Skeletal muscle cell (primary cell): ENCODE data around the gene ATP5F1D.

Experiments used
- DNase-seq: peaks from one replicate; pipeline ENCODE4 v3.0.0-alpha.2; 2010; ENCODE audit warnings: low read depth
- H3K4me3 ChIP-seq: 2 replicates; pipeline ENCODE4 v1.5.1; 2011; ENCODE audit warnings: low read depth, mild to moderate bottlenecking, control low read depth, low read length, moderate library complexity

The ATP5F1D gene

GRCh38 chr19:1254081-1254527 is 12.6 kb downstream of the ATP5F1D start:
- DNase-seq: no peak
- no peak overlapping the region for H3K4me3 ChIP-seq

GRCh38 chr19:1254530-1255185 is 13.1 kb downstream of the ATP5F1D start:
- no peak for DNase-seq
- no peak overlapping the region for H3K4me3 ChIP-seq

GRCh38 chr19:1255186-1256161 is 13.9 kb downstream of the ATP5F1D start:
- no peak overlapping the region for H3K4me3 ChIP-seq
- DNase-seq: no peak

- no peak overlapping the region for H3K4me3 ChIP-seq
- DNase-seq: no peak
Observed at GRCh38 chr19:1256646-1257474, 15.3 kb downstream of the ATP5F1D start.

DNA sequence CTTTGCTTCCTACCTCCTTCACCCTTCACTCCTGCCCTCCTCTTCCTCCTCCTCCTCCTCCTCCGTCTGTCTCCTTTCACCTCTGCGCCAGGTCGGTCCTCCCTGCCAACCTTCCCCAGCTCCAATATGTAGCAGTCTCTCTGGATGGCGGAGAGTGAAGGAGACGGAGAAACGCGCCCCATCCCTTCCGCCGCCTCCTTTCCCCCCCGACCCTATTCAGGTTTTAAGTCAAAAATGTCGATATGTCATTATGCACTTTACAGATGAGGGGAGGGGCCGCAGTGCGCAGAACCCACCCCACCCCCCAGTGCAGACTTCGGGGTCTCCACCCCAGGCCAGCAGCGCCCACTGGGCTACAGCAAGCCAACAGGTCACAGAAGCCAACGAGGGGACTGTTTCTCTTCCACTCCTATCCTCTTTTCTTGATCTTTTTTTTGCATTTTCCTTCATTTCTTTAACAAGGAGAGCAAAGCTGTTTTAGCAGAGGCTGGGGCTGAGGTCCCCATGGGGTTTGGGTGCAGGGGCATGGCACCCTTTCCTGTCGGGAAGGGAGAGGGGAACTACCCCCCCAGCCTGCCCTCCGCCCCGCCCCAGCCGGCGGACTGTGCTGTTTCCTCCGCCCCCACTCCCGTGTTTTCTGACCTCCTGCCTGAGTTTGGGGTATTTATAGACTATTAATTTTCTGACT is 16.1 kb downstream of the ATP5F1D start:
- DNase-seq: no peak
- no peak overlapping the region for H3K4me3 ChIP-seq

DNA sequence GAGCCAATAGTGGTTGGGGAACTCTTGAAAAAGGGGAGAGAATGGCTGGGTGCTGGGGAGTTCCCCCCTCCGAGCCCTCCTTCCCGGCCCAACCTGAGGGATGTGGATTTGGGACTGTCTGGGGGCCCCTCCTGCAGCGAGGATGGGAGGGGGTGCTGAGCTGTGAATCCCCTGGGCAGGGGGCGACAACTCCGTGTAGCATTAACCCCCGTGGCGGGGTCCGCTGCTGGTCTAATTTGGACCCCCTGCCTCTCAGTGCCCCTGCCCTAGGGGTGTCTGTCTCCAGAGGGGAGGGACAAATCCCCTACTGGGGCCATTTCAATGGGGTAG is 16.6 kb downstream of the ATP5F1D start:
- H3K4me3 ChIP-seq: no peak overlapping the region

GRCh38 chr19:1258707-1259205 is 17.2 kb downstream of the ATP5F1D start:
- DNase-seq: no peak
- no peak overlapping the region for H3K4me3 ChIP-seq

More for the DNA sequence above, 16.6 kb downstream of the ATP5F1D start:
- DNase-seq: no peak

DNA sequence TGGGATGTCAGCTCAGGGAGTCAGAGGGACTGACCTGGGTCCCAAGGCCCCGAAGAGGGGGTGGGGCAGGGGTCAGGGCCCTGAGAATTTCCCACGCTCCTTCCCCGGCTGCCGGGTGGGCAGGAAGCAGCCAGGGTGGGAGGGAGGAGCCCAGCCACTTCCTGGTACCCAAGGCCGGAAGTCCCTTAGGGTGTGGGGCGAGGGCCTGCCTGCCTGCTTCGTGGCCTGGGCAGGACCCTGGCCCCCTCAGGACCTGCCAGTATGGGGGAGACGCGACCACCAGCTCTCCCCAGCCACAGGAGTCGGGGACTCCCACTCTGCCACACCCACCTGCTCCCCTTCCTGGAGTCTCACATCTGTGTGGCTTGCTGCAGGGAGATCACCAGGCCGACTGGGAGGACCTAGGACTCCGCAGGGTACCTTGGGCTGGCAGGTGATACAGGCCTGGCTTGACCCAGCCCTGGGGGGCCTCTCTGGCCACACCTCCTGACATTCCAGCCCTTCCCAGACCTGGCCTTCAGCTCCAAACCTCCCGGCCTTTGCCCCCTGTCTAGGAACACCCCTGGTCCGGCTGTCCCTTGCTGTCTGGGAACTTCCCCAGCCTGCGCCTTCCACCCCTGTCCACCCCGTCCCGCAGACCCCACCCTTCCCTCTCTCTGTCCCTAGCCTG is 17.8 kb downstream of the ATP5F1D start:
- no peak overlapping the region for H3K4me3 ChIP-seq
- DNase-seq: no peak

DNA sequence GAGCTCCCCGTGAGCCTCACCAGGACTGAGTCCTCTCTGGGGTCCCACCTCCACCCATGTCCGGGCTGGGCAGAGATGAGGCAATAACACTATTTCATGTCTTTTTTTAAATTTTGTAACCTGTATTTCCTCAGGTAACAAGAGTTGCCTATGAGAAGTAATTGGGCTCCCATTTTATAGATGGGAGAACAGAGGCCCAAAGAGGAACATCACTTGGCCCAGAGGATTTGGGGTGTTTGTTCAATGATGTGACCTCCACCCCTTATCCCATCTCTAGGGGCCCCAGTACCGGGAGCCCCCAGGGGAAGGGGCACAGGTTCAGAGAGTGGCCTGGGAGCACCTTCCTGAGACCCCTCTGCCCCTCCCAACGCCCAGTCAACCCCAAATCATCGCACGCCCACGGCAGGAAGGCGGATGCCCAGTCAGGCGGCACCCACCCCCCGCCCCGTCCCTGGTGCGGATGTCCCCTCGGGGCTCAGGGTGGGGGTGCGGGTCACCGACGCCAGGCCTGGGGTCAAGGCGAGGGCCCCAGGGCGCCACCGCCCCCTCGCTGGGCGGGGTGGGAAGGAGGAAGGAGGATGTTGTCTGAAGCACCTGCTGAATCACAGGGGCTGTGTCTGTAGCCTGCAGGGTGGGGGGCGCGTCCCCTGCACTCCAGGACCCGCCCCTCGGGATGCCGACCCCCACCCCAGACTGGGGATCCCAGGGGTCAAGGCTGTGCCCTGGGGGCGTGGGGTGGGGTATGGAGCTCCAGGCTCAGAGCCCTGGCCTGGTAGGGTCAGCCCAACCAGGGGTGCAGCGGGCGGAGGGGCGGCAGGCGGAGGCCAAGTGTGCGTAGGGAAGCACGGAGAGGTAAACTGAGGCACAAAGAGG is 18.6 kb downstream of the ATP5F1D start:
- no peak for DNase-seq
- H3K4me3 ChIP-seq: peak overlapping the region; percentile 27

DNA sequence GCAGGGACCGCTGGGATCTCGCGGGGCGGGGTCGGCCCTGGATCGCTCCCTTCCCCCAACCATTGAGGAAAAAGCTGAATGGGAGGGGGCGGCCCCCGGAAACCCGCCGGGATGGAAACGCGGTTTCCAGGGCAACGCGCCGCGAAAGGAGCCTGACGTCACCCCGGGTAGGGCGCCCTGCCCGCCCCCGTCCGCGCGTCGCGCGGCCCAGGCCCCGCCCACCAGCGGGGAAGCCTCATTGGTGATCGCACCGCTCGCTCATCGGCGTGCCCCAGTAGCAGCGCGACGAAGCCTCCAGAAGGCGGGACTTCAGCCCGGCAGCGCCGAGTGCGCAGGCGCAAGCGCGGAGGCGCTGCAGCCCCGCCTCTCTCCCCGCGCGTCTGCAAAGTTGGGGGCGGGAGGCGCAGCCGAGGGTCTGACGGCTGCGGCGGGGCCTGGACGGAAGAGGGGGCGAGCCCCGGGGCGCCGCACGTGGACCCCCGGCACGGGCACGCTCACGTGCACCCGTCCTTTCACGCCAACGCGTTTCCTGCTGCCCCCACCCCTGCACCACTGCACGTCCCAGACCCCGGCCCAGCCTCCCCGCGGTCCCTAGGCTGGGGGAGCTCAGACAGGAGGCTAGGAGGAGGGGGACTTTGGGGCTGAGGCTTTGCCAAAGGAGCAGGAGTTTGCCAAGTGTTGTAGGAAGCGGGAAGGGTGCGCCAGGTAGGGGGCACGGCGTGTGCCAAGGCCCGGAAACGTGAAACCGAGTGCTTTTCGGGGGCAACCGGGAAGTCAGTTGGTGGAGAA is 19.4 kb downstream of the ATP5F1D start:
- DNase-seq: peak; percentile 84

GRCh38 chr19:1261538-1261797 is 19.9 kb downstream of the ATP5F1D start:
- H3K4me3 ChIP-seq: peak overlapping the region; percentile 69
- no peak for DNase-seq

More for the DNA sequence above, 19.4 kb downstream of the ATP5F1D start:
- peak overlapping the region; percentile 69 for H3K4me3 ChIP-seq

GRCh38 chr19:1261798-1262622 is 20.5 kb downstream of the ATP5F1D start:
- no peak for DNase-seq
- peak overlapping the region; percentile 69 for H3K4me3 ChIP-seq

- H3K4me3 ChIP-seq: peak overlapping the region; percentile 69
- no peak for DNase-seq
Observed at GRCh38 chr19:1262623-1263123, 21.1 kb downstream of the ATP5F1D start.

DNA sequence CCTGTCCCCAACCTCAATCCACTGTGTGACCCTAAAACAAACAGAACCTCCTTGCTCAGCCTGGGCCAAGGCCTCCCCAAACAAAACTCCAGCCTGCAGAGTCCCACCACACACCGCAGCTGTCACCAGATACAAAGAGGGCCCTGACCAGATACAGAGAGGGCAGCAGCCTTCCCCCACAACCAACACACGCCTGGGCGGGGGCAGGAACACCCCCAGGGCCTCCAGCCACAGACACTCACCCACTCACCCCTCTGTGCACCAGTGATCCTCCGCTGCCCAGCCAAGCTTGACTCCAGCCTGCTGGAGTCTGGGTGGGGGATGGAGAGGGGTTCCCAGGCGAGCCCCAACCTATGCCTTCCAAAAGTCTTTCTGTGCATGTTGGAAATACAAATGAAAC is 21.6 kb downstream of the ATP5F1D start:
- no peak for DNase-seq
- no peak overlapping the region for H3K4me3 ChIP-seq

GRCh38 chr19:1264801-1265614 is 23.5 kb downstream of the ATP5F1D start:
- no peak overlapping the region for H3K4me3 ChIP-seq
- peak; percentile 54 for DNase-seq
